CD14-positive monocyte (primary cell): ENCODE measurements around the gene POR. TPM values are rescaled to one million over a fixed set of nuclear protein-coding genes. Genes with fewer than 3 reads are reported as not detected.

Experiments
- DNase-seq, 3 donors: peaks; one replicate each; pipeline ENCODE4 v3.0.0-alpha.2; 2011 to 2022
- H2AFZ ChIP-seq: 2 replicates; pipeline ENCODE4 v1.6.0; 2012; ENCODE audit warnings: mild to moderate bottlenecking, low read depth, low read length, inconsistent platforms; ENCODE audit not compliant: insufficient read depth, poor library complexity, severe bottlenecking
- H3K27ac ChIP-seq, 2 donors: 1 replicate in 1 of 2; 2 replicates in 1 of 2; pipeline ENCODE4 v1.5.1; 2012 to 2013; ENCODE audit warnings: low read length in 2 of 2, control low read depth in 1 of 2, inconsistent platforms in 1 of 2, low read depth in 1 of 2, mild to moderate bottlenecking in 1 of 2
- H3K27me3 ChIP-seq, 2 donors: one replicate each; pipeline versions ENCODE4 v1.6.0 to v1.6.1; 2011 to 2013; ENCODE audit warnings: low read length in 2 of 2; ENCODE audit not compliant: control insufficient read depth in 2 of 2, insufficient read depth in 2 of 2
- H3K36me3 ChIP-seq, 2 donors: replicated peaks in 1 of 2; 1 replicate in 1 of 2; 2 replicates in 1 of 2; pipeline versions ENCODE4 v1.5.1 to v1.6.1; 2012 to 2013; ENCODE audit warnings: low read length in 2 of 2, control low read depth in 1 of 2, inconsistent platforms in 1 of 2, mild to moderate bottlenecking in 1 of 2; ENCODE audit not compliant: insufficient read depth in 2 of 2, control insufficient read depth in 1 of 2
- H3K4me1 ChIP-seq, 2 donors: 1 replicate in 1 of 2; 2 replicates in 1 of 2; pipeline versions ENCODE4 v1.5.1 to v1.6.1; 2012 to 2013; ENCODE audit warnings: low read length in 2 of 2, control low read depth in 1 of 2, inconsistent platforms in 1 of 2, mild to moderate bottlenecking in 1 of 2, moderate library complexity in 1 of 2; ENCODE audit not compliant: insufficient read depth in 2 of 2, control insufficient read depth in 1 of 2
- H3K4me2 ChIP-seq: replicated peaks from 2 replicates; pipeline ENCODE3; 2012; ENCODE audit warnings: low read length, moderate library complexity, mild to moderate bottlenecking; ENCODE audit not compliant: poor library complexity, severe bottlenecking; ENCODE audit errors: extremely low read depth
- H3K4me3 ChIP-seq, 3 experiments: fragments of 200-600 bp in 1 of 3; sonication (generic) in 1 of 3; replicated peaks in 1 of 3; 1 replicate in 2 of 3; 2 replicates in 1 of 3; pipeline ENCODE4 v1.5.1; 2011 to 2013; ENCODE audit warnings: low read length in 3 of 3, mild to moderate bottlenecking in 3 of 3, control low read depth in 2 of 3, low read depth in 2 of 3, inconsistent platforms in 1 of 3, moderate library complexity in 1 of 3
- H3K79me2 ChIP-seq: 2 replicates; pipeline ENCODE4 v1.6.0; 2012; ENCODE audit warnings: mild to moderate bottlenecking, control low read depth, inconsistent platforms, low read length, moderate library complexity; ENCODE audit not compliant: insufficient read depth
- H3K9ac ChIP-seq: 2 replicates; pipeline ENCODE4 v1.6.0; 2017; ENCODE audit warnings: low read length, mild to moderate bottlenecking; ENCODE audit not compliant: insufficient read depth, poor library complexity, severe bottlenecking
- H3K9me3 ChIP-seq, 2 donors: replicated peaks in 1 of 2; 1 replicate in 1 of 2; 2 replicates in 1 of 2; pipeline versions ENCODE4 v1.5.1 to v1.6.1; 2012 to 2013; ENCODE audit warnings: low read length in 2 of 2, control low read depth in 1 of 2; ENCODE audit not compliant: control insufficient read depth in 1 of 2, insufficient read depth in 1 of 2
- H4K20me1 ChIP-seq: 2 replicates; pipeline ENCODE4 v1.6.0; 2012; ENCODE audit warnings: mild to moderate bottlenecking, low read length, control low read depth, moderate library complexity; ENCODE audit not compliant: insufficient read depth
- H3K27ac Mint-ChIP-seq, 7 donors: one replicate each; pipeline ENCODE4 v1.8.0; 2020; ENCODE audit warnings: mild to moderate bottlenecking in 7 of 7, mixed read lengths in 7 of 7, moderate library complexity in 6 of 7, inconsistent platforms in 2 of 7
- H3K27me3 Mint-ChIP-seq, 3 donors: one replicate each; pipeline ENCODE4 v1.8.0; 2021 to 2022; ENCODE audit warnings: low read depth in 3 of 3, mild to moderate bottlenecking in 3 of 3, mixed read lengths in 3 of 3, moderate library complexity in 3 of 3, inconsistent platforms in 1 of 3
- H3K36me3 Mint-ChIP-seq, 2 donors: one replicate each; pipeline ENCODE4 v1.8.0; 2020; ENCODE audit warnings: mixed read lengths in 2 of 2, inconsistent platforms in 1 of 2, mild to moderate bottlenecking in 1 of 2
- H3K4me1 Mint-ChIP-seq: one replicate; pipeline ENCODE4 v1.8.0; 2020; ENCODE audit warnings: mild to moderate bottlenecking, mixed read lengths
- H3K4me3 Mint-ChIP-seq, 2 donors: one replicate each; pipeline ENCODE4 v1.8.0; 2020; ENCODE audit warnings: mild to moderate bottlenecking in 2 of 2, mixed read lengths in 2 of 2, moderate library complexity in 1 of 2
- H3K9me3 Mint-ChIP-seq, 7 donors: one replicate each; pipeline ENCODE4 v1.8.0; 2020 to 2022; ENCODE audit warnings: mixed read lengths in 7 of 7, mild to moderate bottlenecking in 6 of 7, moderate library complexity in 6 of 7, inconsistent platforms in 2 of 7
- CTCF ChIP-seq: fragments of 200-600 bp; IDR thresholded peaks from one replicate; pipeline ENCODE4 v1.8.0; 2022; ENCODE audit warnings: antibody characterized with exemption, mild to moderate bottlenecking
- WGBS: methylation state at CpG from one replicate; pipeline ENCODE4 v1.1.5; 2013; ENCODE audit warnings: missing lambda C conversion rate; ENCODE audit not compliant: insufficient coverage; 5-methylcytosine and 5-hydroxymethylcytosine counted together
- intact Hi-C, 2 donors: fragments of 100-400 bp; cut with micrococcal nuclease; formaldehyde crosslinking; loops; one replicate each; pipeline versions ENCODE4 v1.15.0 to v1.15.1; 2023
- polyA plus RNA-seq, 3 donors: library from polyadenylated mRNA; depleted of rRNA in 1 of 3; unstranded in 2 of 3; stranded (reverse) in 1 of 3; fragments of 300-500 nt in 2 of 3; fragments of >200 nt in 1 of 3; fragmentation: Illumina TruSeq in 2 of 3; gene quantifications; 1 replicate in 2 of 3; 2 replicates in 1 of 3; pipeline ENCODE4 v1.2.3, GENCODE V29; 2012 to 2021

Gene POR
- polyA plus RNA-seq, 3 donors: 90.5 to 102 (median 98.1) TPM

GRCh38 chr7:75896803-75897327 is 18.1 kb upstream of the POR start:
- Histone ChIP-seq H2AFZ (no peak overlapping the region), H3K4me2 (no peak overlapping the region), H3K4me1 (no peaks in the 10 kb centered on the region), H3K9ac (no peak overlapping the region), H3K79me2 (no peaks in the 10 kb centered on the region), H3K27me3 (no peaks in the 10 kb centered on the region), H3K27ac (no peak overlapping the region), H3K36me3 (no peaks in the 10 kb centered on the region), H3K9me3 (no peaks in the 10 kb centered on the region), H3K4me3 (no peak overlapping the region), H4K20me1 (no peaks in the 10 kb centered on the region)
- intact Hi-C loops: no loop called here
- no peak overlapping the region for H3K4me3 Mint-ChIP-seq
- no peak for DNase-seq
- H3K27me3 Mint-ChIP-seq: peaks cover 0 to under 1% (median 0%) of the 10 kb centered on the region in 3 donors
- peaks cover 3% of the 10 kb centered on the region for H3K4me1 Mint-ChIP-seq
- H3K9me3 Mint-ChIP-seq: no peaks in the 10 kb centered on the region
- TF ChIP-seq CTCF: no peak
- H3K27ac Mint-ChIP-seq: peak overlapping the region in 1 of 7 donors; percentile 0
- no peaks in the 10 kb centered on the region for H3K36me3 Mint-ChIP-seq
- 100% methylated on average over 5 of the region's 6 CpGs for WGBS

GRCh38 chr7:75900617-75901315 is 14.2 kb upstream of the POR start:
- Histone ChIP-seq H3K27me3 (no peaks in the 10 kb centered on the region), H3K79me2 (no peaks in the 10 kb centered on the region), H3K4me2 (no peak overlapping the region), H4K20me1 (no peaks in the 10 kb centered on the region), H2AFZ (no peak overlapping the region), H3K9me3 (no peaks in the 10 kb centered on the region), H3K4me1 (peaks cover 12 to 13% of the 10 kb centered on the region in 2 donors), H3K9ac (no peak overlapping the region), H3K4me3 (no peak overlapping the region), H3K27ac (no peak overlapping the region), H3K36me3 (no peaks in the 10 kb centered on the region)
- no peak overlapping the region for H3K4me3 Mint-ChIP-seq
- H3K27ac Mint-ChIP-seq: no peak overlapping the region
- H3K27me3 Mint-ChIP-seq: peaks cover 0 to 1% (median 1%) of the 10 kb centered on the region in 3 donors
- no peaks in the 10 kb centered on the region for H3K36me3 Mint-ChIP-seq
- DNase-seq: no peak
- peaks cover 13% of the 10 kb centered on the region for H3K4me1 Mint-ChIP-seq
- intact Hi-C loops: no loop called here
- H3K9me3 Mint-ChIP-seq: no peaks in the 10 kb centered on the region
- WGBS: 93% methylated on average over 3 of the region's 9 CpGs
- TF ChIP-seq CTCF: no peak
